ENCODE results near the gene NADSYN1. TPM values are rescaled to one million over a fixed set of nuclear protein-coding genes. Genes with fewer than 3 reads are reported as not detected.

Gene NADSYN1
- total RNA-seq, 3 donors from 2014 or later: 112 to 210 (median 141) TPM

GRCh38 chr11:71490731-71491390, 37.9 kb downstream of the NADSYN1 start:
- DNase-seq: no peak
- intact Hi-C loops (cut with DNase I, micrococcal nuclease): no loop called here
- H3K4me1 ChIP-seq (ENCODE audit: low read depth): no peaks in the 10 kb centered on the region
- H3K36me3 ChIP-seq (ENCODE audit: low read depth): peaks cover 11% of the 10 kb centered on the region
- H3K4me3 ChIP-seq: no peak overlapping the region
- no peaks in the 10 kb centered on the region for H3K9me3 ChIP-seq
- ATAC-seq: no peak
- no peak for TF ChIP-seq CTCF (IDR thresholded peaks at IDR 0.05)

DNA sequence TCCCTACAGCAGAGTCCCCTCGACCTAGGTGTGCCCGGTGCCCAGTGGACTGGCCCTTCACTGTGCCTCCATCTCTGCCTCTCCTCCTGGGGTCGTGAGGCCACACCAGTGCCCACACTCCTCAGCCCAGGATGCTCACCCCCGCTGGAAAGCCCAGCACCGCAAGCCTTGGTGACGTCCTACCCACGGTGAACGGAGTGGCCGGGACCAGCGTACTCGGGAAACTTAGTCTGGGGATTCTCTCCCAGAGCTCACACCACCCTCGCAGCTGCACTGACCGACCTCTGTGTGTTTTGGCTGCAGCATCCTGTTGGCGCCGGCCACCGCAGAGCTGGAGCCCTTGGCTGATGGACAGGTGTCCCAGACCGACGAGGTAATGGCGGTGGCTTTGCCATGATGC, 38.5 kb downstream of the NADSYN1 start:
- no peak for TF ChIP-seq CTCF (IDR thresholded peaks at IDR 0.05)
- no peak for DNase-seq
- intact Hi-C loops (cut with DNase I, micrococcal nuclease): no loop called here
- ATAC-seq: no peak
- Histone ChIP-seq H3K36me3 (ENCODE audit: low read depth) (peaks cover 11% of the 10 kb centered on the region), H3K9me3 (no peaks in the 10 kb centered on the region), H3K4me3 (no peak overlapping the region), H3K4me1 (ENCODE audit: low read depth) (no peaks in the 10 kb centered on the region)

- no peak for ATAC-seq
- TF ChIP-seq CTCF (IDR thresholded peaks at IDR 0.05): no peak
- Histone ChIP-seq H3K4me1 (ENCODE audit: low read depth) (no peaks in the 10 kb centered on the region), H3K9me3 (no peaks in the 10 kb centered on the region), H3K4me3 (no peak overlapping the region), H3K36me3 (ENCODE audit: low read depth) (peaks cover 11% of the 10 kb centered on the region)
- intact Hi-C loops (cut with DNase I, micrococcal nuclease): no loop called here
- DNase-seq: no peak
Measured at GRCh38 chr11:71491940-71492339, 38.9 kb downstream of the NADSYN1 start.

GRCh38 chr11:71495286-71496230, 42.6 kb downstream of the NADSYN1 start:
- Histone ChIP-seq H3K36me3 (ENCODE audit: low read depth) (peaks cover 16% of the 10 kb centered on the region), H3K4me1 (ENCODE audit: low read depth) (no peaks in the 10 kb centered on the region), H3K4me3 (no peak overlapping the region), H3K9me3 (no peaks in the 10 kb centered on the region)
- ATAC-seq (no peak), DNase-seq (no peak)
- no peak for TF ChIP-seq CTCF (IDR thresholded peaks at IDR 0.05)
- intact Hi-C loops (cut with DNase I, micrococcal nuclease): no loop called here

DNA sequence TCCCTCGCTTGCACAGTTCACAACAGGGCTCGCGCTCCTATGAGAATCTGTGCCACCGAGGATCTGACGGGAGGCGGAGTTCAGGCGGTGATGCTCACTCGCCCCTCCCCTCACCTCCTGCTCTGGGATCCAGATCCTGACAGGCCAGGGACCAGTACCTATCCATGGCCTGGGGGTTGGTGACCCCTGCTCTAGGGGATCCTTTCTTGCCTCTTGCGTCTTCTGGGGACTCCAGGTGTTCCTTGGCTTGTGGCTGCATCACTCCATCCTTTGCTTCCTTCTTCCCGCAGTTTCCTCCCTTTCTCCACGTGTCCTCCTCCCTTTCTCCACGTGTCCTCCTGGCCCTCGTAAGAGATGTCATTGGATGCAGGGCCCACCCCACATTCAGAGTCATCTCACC, 43.4 kb downstream of the NADSYN1 start:
- no peak for ATAC-seq
- H3K4me1 ChIP-seq (ENCODE audit: low read depth): no peaks in the 10 kb centered on the region
- no peak for DNase-seq
- no peak overlapping the region for H3K4me3 ChIP-seq
- peaks cover 11% of the 10 kb centered on the region for H3K36me3 ChIP-seq (ENCODE audit: low read depth)
- H3K9me3 ChIP-seq: no peaks in the 10 kb centered on the region
- no peak for TF ChIP-seq CTCF (IDR thresholded peaks at IDR 0.05)
- intact Hi-C loops (cut with DNase I, micrococcal nuclease): no loop called here
